Omental fat pad (tissue), 4 donors: ENCODE measurements around the gene RASGRF1. TPM values are rescaled to one million over a fixed set of nuclear protein-coding genes. Genes with fewer than 3 reads are reported as not detected.
A peak's percentile ranks its signal among the peaks of the same experiment; 100 is the strongest.

ENCODE experiments used
- ATAC-seq: fragments of 150-250 bp; one replicate; pipeline ENCODE4 v1.9.1; 2016; ENCODE audit warnings: mild to moderate bottlenecking, moderate library complexity; ENCODE audit not compliant: low FRiP score
- DNase-seq: peaks from one replicate; pipeline ENCODE4 v3.0.0-alpha.2; 2019; ENCODE audit warnings: low spot score
- CTCF ChIP-seq, 3 donors: fragments of 450-650 bp; IDR thresholded peaks; one replicate each; pipeline ENCODE4 v1.5.1; 2016 to 2017; ENCODE audit warnings: antibody characterized with exemption in 3 of 3, mild to moderate bottlenecking in 3 of 3, moderate library complexity in 2 of 3
- total RNA-seq, 4 donors: library from RNA; depleted of rRNA; stranded (reverse); fragments of >200 nt; gene quantifications; one replicate each; pipeline ENCODE4 v1.1.0, GENCODE V29; 2016

Gene RASGRF1
- total RNA-seq, 4 donors from 2014 or later, result 0.13 to 0.32 (median 0.24) TPM; not detected in 1

GRCh38 chr15:78992416-78993256 is 97.9 kb downstream of the RASGRF1 start:
- DNase-seq (no peak), ATAC-seq (no peak)
- no peak for TF ChIP-seq CTCF (IDR thresholded peaks at IDR 0.05)

- DNase-seq (no peak), ATAC-seq (no peak)
- no peak for TF ChIP-seq CTCF (IDR thresholded peaks at IDR 0.05)
These were observed 98.7 kb downstream of the RASGRF1 start for GRCh38 chr15:78991879-78992278.

DNA sequence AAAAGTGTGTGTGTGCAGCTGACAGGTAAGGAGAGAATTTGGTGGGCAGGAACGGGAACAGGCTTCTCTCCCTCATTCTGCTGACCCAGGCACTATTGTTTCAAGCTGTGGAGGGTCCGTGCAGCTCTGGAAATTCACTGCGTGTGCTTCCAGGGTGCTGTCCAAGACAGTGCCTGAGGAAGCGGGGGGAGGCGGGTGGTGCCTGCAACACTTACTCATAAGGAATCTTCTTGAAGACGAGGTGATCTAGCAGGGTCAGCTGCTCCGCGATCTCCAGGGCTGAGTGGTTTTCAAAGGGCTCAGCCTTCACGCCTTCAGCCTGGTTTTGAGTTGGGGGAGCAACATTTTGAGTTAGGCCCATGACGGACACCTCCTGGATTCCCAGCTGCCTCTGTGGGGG is 99.1 kb downstream of the RASGRF1 start:
- ATAC-seq (no peak), DNase-seq (no peak)
- no peak for TF ChIP-seq CTCF (IDR thresholded peaks at IDR 0.05)

- ATAC-seq, result no peak
- TF ChIP-seq CTCF (IDR thresholded peaks at IDR 0.05), result no peak
These were observed 100.3 kb downstream of the RASGRF1 start for GRCh38 chr15:78990278-78990677.

DNA sequence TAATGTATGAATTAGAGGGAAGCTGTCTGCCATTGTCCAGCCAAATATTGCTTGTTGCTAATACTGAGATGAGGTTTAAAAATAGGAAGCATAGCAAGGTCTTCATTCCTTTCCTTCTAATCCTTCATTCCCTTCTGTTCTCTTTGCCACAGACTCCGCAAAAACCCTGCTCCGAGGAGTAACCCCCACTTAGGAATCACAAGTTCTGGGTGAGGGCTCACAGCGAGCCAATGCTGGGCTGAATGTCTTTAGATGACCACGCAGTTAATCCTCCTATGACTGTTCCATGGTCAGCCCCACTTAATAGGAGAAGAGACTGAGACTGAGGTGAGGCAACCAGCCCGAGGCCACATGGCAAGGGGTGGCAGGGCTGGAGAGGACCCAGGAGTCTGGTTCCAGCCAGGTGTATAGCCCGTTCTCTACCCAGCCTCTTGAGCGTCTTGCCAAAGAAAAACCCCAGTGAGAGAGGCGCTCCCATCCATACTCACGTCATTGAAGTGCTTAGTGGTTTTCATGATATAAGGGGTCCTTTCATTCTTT is 100.8 kb downstream of the RASGRF1 start:
- ATAC-seq (no peak), DNase-seq (no peak)
- no peak for TF ChIP-seq CTCF (IDR thresholded peaks at IDR 0.05)

More at GRCh38 chr15:78990278-78990677, 100.3 kb downstream of the RASGRF1 start:
- DNase-seq, result no peak

DNA sequence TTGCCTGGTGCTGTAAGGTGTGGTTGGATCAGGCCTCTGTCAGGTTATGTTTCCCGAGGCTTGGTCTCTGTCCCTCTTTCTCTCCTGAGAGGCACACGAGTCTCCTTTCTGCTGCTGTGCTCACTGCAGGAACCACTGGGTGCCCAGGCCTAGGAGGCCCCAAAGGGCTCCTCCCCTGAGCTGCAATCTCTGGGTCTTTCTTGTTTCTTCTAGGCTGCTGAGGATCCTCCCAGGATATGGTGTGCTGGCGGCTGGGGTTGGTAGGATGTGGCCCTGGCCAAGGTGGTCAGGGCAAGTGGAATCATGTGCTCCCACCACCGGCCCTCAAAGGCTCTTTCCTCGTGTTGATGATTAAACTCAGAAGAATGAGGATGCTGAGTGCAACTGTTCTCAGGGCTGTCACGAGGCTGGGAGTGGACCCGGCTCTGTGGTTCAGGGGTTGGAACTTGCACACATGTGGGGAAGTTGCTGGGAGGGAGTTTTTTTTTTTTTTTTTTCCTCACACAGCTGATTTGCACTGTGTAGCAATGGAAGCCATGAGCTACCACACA is 102.1 kb downstream of the RASGRF1 start:
- peak; percentile 80 for ATAC-seq
- no peak for TF ChIP-seq CTCF (IDR thresholded peaks at IDR 0.05)
- no peak for DNase-seq
